ENCODE results near the gene MROH7. TPM values are rescaled to one million over a fixed set of nuclear protein-coding genes. Genes with fewer than 3 reads are reported as not detected.

Gene MROH7
- total RNA-seq, 4 donors from 2014 or later, result 0.42 to 1.3 (median 0.89) TPM

DNA sequence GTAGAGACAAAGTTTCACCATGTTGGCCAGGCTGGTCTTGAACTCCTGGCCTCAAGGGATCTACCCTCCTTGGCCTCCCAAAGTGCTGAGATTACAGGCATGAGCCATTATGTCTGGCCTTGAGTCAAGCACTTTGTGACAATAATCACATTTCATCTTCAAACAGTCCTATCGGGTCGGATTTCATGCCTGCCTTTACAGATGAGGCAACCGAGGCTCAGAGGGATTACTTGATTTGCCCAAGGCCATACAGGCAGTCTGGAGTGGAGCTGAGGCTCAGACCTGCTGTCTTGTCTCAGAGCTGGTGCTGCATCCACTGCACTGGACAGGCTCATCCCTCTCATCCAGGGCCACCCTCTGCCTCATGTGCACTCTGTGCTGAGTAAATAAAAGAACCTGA lies 44.8 kb upstream of the MROH7 start:
- Histone ChIP-seq H3K27ac (no peak overlapping the region), H3K36me3 (no peaks in the 10 kb centered on the region), H3K9me3 (no peaks in the 10 kb centered on the region), H3K4me3 (no peak overlapping the region), H3K27me3 (no peaks in the 10 kb centered on the region), H3K4me1 (no peaks in the 10 kb centered on the region)
- intact Hi-C loops (cut with DNase I; ENCODE audit: low total_unique reads) (no loop called here), in situ Hi-C loops (cut with MboI; ENCODE audit: low sequenced_read_pairs in 4 of 4) (no loop called here)
- TF ChIP-seq, protein P1, sequence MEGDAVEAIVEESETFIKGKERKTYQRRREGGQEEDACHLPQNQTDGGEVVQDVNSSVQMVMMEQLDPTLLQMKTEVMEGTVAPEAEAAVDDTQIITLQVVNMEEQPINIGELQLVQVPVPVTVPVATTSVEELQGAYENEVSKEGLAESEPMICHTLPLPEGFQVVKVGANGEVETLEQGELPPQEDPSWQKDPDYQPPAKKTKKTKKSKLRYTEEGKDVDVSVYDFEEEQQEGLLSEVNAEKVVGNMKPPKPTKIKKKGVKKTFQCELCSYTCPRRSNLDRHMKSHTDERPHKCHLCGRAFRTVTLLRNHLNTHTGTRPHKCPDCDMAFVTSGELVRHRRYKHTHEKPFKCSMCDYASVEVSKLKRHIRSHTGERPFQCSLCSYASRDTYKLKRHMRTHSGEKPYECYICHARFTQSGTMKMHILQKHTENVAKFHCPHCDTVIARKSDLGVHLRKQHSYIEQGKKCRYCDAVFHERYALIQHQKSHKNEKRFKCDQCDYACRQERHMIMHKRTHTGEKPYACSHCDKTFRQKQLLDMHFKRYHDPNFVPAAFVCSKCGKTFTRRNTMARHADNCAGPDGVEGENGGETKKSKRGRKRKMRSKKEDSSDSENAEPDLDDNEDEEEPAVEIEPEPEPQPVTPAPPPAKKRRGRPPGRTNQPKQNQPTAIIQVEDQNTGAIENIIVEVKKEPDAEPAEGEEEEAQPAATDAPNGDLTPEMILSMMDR (IDR thresholded peaks at IDR 0.05 in 4 of 5, conservative IDR thresholded peaks at IDR 0.05 in 1 of 5), result no peak
- no peak for TF ChIP-seq POLR2A (IDR thresholded peaks at IDR 0.05)
- no peak for ATAC-seq
- DNase-seq, result no peak

- H3K27me3 ChIP-seq, result no peaks in the 10 kb centered on the region
- TF ChIP-seq, protein P1 (IDR thresholded peaks at IDR 0.05 in 4 of 5, conservative IDR thresholded peaks at IDR 0.05 in 1 of 5), result no peak
- TF ChIP-seq POLR2A (IDR thresholded peaks at IDR 0.05), result no peak
- DNase-seq, result no peak
- H3K4me3 ChIP-seq, result no peak overlapping the region
- no peaks in the 10 kb centered on the region for H3K9me3 ChIP-seq
- intact Hi-C loops (cut with DNase I; ENCODE audit: low total_unique reads) (no loop called here), in situ Hi-C loops (cut with MboI; ENCODE audit: low sequenced_read_pairs in 4 of 4) (no loop called here)
- ATAC-seq, result no peak
- H3K27ac ChIP-seq, result no peak overlapping the region
- H3K36me3 ChIP-seq, result no peaks in the 10 kb centered on the region
- H3K4me1 ChIP-seq, result no peaks in the 10 kb centered on the region
These were observed 44.0 kb upstream of the MROH7 start for GRCh38 chr1:54597455-54598030.

DNA sequence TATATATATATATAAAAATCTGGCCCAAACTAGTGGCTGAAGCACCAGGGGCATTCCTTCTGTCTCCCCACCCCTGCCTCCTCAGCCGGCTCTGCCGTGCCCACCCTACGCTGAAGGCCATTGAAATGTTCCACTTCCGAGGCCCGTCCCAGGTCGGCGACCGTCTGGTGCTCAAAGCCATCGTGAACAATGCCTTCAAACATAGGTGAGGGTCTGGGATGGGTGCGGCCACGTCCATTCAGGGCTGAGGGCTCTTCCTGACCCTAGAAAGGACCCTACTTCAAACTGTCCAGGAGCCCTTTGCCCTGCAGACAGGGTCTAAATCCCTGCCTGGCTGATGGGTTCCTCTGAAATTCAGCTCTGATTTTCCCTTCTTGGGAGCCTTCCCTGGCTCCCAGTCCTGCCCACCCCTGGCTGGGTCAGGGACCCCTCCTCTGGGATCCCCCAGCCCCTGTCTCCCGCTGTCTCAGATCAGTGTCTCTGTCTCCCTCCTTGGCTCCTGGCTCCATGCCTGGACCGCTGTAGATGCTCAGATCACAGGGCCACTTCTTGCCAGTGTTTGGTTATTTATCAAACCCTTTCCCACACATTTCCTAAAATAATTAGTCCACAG lies 42.3 kb upstream of the MROH7 start:
- Histone ChIP-seq H3K9me3 (no peaks in the 10 kb centered on the region), H3K4me3 (no peak overlapping the region), H3K27ac (no peak overlapping the region), H3K27me3 (no peaks in the 10 kb centered on the region), H3K4me1 (no peaks in the 10 kb centered on the region), H3K36me3 (peaks cover 0 to 5% of the 10 kb centered on the region in 2 donors)
- no peak for ATAC-seq
- in situ Hi-C loops (cut with MboI; ENCODE audit: low sequenced_read_pairs in 4 of 4), result no loop called here
- DNase-seq, result no peak
- intact Hi-C loops (cut with DNase I; ENCODE audit: low total_unique reads), result no loop called here
- no peak for TF ChIP-seq POLR2A (IDR thresholded peaks at IDR 0.05)

DNA sequence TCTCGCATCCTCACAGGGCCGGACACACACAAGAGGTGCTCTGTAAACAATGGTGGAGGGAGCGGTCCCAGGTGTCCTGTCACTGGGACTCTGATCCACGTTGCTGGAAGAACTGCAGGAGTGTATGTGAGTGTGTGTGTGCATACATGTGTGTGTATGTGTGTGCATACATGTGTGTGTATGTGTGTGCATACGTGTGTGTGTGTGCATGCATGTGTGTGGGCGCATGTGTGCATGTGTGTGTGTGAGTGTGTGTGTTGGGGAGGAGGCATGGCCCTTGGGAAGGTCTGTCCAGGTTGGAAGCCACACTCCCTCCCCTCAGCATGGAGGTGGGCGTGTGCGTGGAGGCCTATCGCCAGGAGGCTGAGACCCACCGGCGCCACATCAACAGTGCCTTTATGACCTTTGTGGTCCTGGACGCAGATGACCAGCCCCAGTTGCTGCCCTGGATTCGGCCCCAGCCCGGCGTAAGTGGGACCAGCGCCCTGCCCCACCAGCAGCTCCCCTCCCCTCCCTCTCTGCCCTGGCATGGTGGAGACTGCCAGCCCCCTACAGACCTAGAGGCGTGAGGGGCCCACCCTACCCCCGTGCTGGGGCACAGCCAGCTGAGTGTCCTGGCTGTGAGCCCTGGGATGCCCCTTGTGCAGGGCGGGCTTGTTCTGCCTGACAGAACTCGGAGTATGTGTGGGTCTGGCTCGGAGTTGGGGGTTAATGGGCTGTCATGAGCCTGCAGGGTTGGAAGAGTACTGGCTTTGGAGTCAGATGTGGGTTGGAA lies 40.5 kb upstream of the MROH7 start:
- ATAC-seq, result no peak
- H3K36me3 ChIP-seq, result peaks cover 0 to 13% of the 10 kb centered on the region in 2 donors
- TF ChIP-seq POLR2A (IDR thresholded peaks at IDR 0.05), result no peak
- TF ChIP-seq, protein P1 (IDR thresholded peaks at IDR 0.05 in 4 of 5, conservative IDR thresholded peaks at IDR 0.05 in 1 of 5), result no peak
- no peaks in the 10 kb centered on the region for H3K9me3 ChIP-seq
- H3K4me1 ChIP-seq, result no peaks in the 10 kb centered on the region
- H3K4me3 ChIP-seq, result no peak overlapping the region
- DNase-seq, result no peak
- intact Hi-C loops (cut with DNase I; ENCODE audit: low total_unique reads) (no loop called here), in situ Hi-C loops (cut with MboI; ENCODE audit: low sequenced_read_pairs in 4 of 4) (no loop called here)
- no peaks in the 10 kb centered on the region for H3K27me3 ChIP-seq
- H3K27ac ChIP-seq, result no peak overlapping the region

DNA sequence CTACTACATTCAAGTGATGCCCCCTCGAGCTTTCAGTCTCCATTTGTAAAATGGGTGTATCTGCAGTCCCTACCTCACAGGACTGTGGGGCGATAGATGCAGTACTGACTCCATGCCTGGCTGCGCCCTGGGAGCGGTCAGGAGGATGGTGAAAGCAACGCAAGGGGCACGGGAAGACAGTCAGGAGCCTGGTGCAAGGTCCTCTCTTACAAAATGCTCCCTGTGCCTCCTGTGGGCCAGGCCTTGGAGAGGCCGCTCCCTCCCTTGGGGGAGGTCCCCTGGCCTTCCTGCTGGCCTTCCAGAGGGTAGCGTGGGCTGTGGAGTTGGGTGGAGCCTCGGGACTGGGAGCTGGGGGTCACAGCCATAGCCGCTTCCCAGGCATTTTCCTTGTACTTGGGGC lies 39.9 kb upstream of the MROH7 start:
- H3K9me3 ChIP-seq, result no peaks in the 10 kb centered on the region
- H3K27me3 ChIP-seq, result no peaks in the 10 kb centered on the region
- no peak overlapping the region for H3K27ac ChIP-seq
- no peaks in the 10 kb centered on the region for H3K4me1 ChIP-seq
- in situ Hi-C loops (cut with MboI; ENCODE audit: low sequenced_read_pairs in 4 of 4), result no loop called here
- ATAC-seq (no peak), DNase-seq (no peak)
- H3K4me3 ChIP-seq, result no peak overlapping the region
- H3K36me3 ChIP-seq, result peaks cover 0 to 14% of the 10 kb centered on the region in 2 donors
- intact Hi-C loops (cut with DNase I; ENCODE audit: low total_unique reads), result no loop called here
- TF ChIP-seq, protein P1 (IDR thresholded peaks at IDR 0.05 in 4 of 5, conservative IDR thresholded peaks at IDR 0.05 in 1 of 5), result no peak
- no peak for TF ChIP-seq POLR2A (IDR thresholded peaks at IDR 0.05)

All from gastrocnemius medialis (tissue), 4 donors.